Measurements from ENCODE around the gene CHMP4A. TPM values are rescaled to one million over a fixed set of nuclear protein-coding genes. Genes with fewer than 3 reads are reported as not detected.
"Not testable (repeated sequence)": the region's sequence is repeated elsewhere in the genome, so short reads cannot be mapped to it uniquely, and the experiment has no call there.

Gene CHMP4A
- total RNA-seq, 1 experiment from 2014 or later: 31.2 TPM

- Histone ChIP-seq H4K20me1 (ENCODE audit: insufficient read depth) (no peaks in the 10 kb centered on the region; the same call in 1 of the 2 replicates), H3F3A (ENCODE audit: insufficient read depth, low read depth) (no peaks in the 10 kb centered on the region), H3K9me3 (ENCODE audit: insufficient read depth, low read depth) (no peaks in the 10 kb centered on the region), H2AFZ (no peak overlapping the region), H3K36me3 (ENCODE audit: low read depth) (no peaks in the 10 kb centered on the region), H3K4me1 (replicated peaks; ENCODE audit: insufficient read depth) (0 out of 2 replicates have a peak, but pooled peaks cover 3% of the 10 kb centered on the region), H3K4me3 (no peak overlapping the region), H3K79me2 (ENCODE audit: low read depth) (peaks cover 8% of the 10 kb centered on the region; the same call in 1 of the 2 replicates), H3K4me2 (no peak overlapping the region), H3K27me3 (ENCODE audit: insufficient read depth, low read depth) (no peaks in the 10 kb centered on the region), H3K27ac (no peak overlapping the region), H3K9me2 (ENCODE audit: insufficient read depth) (no peaks in the 10 kb centered on the region)
- TF ChIP-seq CTCF (conservative IDR thresholded peaks at IDR 0.05) (no peak), EZH2 (IDR thresholded peaks at IDR 0.05; ENCODE audit: low read depth) (no peak)
- no TSS peak for BruUV-seq (replicated peaks)
- DNase-seq: no peak
- intact Hi-C loops (cut with micrococcal nuclease; ENCODE audit: unreplicated experiment): no loop called here
- ChIA-PET POLR2A (ENCODE audit: unreplicated experiment) (interaction anchor here (0.7 kb wide), 1 partner anchor 163 kb away, joined by 3 read pairs; no protein-coding TSS in a partner anchor), CTCF (interaction anchor here (0.7 kb wide), 1 partner anchor 80 kb away, joined by 10 read pairs; no protein-coding TSS in a partner anchor)
These were observed 6.2 kb upstream of the CHMP4A start for GRCh38 chr14:24219521-24219920.

DNA sequence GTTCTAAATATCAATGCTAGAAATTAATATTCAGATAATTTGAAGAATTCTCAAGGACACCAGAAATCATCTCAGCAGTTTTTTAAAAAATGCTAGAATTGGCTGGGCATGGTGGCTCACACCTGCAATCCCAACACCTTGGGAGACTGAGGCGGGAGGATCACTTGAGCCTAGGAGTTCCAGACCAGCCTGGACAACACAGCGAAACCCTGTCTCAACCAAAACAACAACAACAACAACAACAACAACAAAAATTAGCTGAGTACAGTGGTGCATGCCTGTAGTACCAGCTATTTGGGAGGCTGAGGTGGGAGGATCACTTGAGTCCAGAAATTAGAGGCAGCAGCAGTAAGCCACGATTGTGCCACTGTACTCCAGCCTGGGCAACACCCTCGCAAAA is 5.8 kb upstream of the CHMP4A start:
- peaks cover 1% of the 10 kb centered on the region; the same call in 1 of the 2 replicates for H3F3A ChIP-seq (ENCODE audit: insufficient read depth, low read depth)
- intact Hi-C loops (cut with micrococcal nuclease; ENCODE audit: unreplicated experiment): no loop called here
- 0 out of 2 replicates have a peak, but pooled peaks cover 3% of the 10 kb centered on the region for H3K79me2 ChIP-seq (ENCODE audit: low read depth)
- H3K4me3 ChIP-seq: no peak overlapping the region
- no peaks in the 10 kb centered on the region for H3K27me3 ChIP-seq (ENCODE audit: insufficient read depth, low read depth)
- H3K9me2 ChIP-seq (ENCODE audit: insufficient read depth): no peaks in the 10 kb centered on the region
- H2AFZ ChIP-seq: no peak overlapping the region
- H3K36me3 ChIP-seq (ENCODE audit: low read depth): no peaks in the 10 kb centered on the region
- CTCF ChIA-PET: interaction anchor here (0.7 kb wide), 1 partner anchor 80 kb away, joined by 10 read pairs; no protein-coding TSS in a partner anchor
- BruUV-seq (replicated peaks): no TSS peak
- 0 out of 2 replicates have a peak, but pooled peaks cover 4% of the 10 kb centered on the region for H3K4me1 ChIP-seq (replicated peaks; ENCODE audit: insufficient read depth)
- TF ChIP-seq EZH2 (IDR thresholded peaks at IDR 0.05; ENCODE audit: low read depth) (no peak), CTCF (conservative IDR thresholded peaks at IDR 0.05) (no peak)
- no peaks in the 10 kb centered on the region for H3K9me3 ChIP-seq (ENCODE audit: insufficient read depth, low read depth)
- H3K4me2 ChIP-seq: no peak overlapping the region
- POLR2A ChIA-PET (ENCODE audit: unreplicated experiment): no interaction called here
- no peaks in the 10 kb centered on the region; the same call in 1 of the 2 replicates for H4K20me1 ChIP-seq (ENCODE audit: insufficient read depth)
- H3K27ac ChIP-seq: no peak overlapping the region
- no peak for DNase-seq

DNA sequence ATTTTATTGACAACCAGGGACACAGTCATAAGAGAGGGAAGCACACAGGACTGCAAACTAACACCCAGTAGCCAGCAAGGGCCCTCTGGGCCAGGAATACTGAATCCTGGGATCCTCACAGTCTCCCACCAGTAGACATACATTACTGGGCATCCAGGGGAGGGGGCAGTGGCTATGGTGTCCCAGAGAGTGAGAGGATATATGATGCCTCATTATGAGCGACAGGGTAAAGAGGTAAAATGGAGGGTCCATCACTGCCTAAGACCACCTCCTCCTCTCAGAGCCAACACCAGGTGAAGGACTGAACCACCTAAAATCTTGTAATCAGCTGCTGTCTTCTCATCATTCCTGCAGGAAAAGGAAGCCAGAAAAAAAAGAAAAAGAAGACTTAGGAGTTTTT is 3.6 kb upstream of the CHMP4A start:
- H3K27ac ChIP-seq; H3K9me3 ChIP-seq (ENCODE audit: insufficient read depth, low read depth); H2AFZ ChIP-seq; H3K9me2 ChIP-seq (ENCODE audit: insufficient read depth); H3K4me2 ChIP-seq; H4K20me1 ChIP-seq (ENCODE audit: insufficient read depth); H3K79me2 ChIP-seq (ENCODE audit: low read depth); CTCF ChIA-PET; H3K4me3 ChIP-seq; H3K4me1 ChIP-seq (replicated peaks; ENCODE audit: insufficient read depth); H3K36me3 ChIP-seq (ENCODE audit: low read depth); BruUV-seq (replicated peaks); POLR2A ChIA-PET (ENCODE audit: unreplicated experiment); DNase-seq; intact Hi-C loops (cut with micrococcal nuclease; ENCODE audit: unreplicated experiment); H3K27me3 ChIP-seq (ENCODE audit: insufficient read depth, low read depth): not testable (repeated sequence)
- peaks cover 14% of the 10 kb centered on the region; the same call in 1 of the 2 replicates for H3F3A ChIP-seq (ENCODE audit: insufficient read depth, low read depth)

DNA sequence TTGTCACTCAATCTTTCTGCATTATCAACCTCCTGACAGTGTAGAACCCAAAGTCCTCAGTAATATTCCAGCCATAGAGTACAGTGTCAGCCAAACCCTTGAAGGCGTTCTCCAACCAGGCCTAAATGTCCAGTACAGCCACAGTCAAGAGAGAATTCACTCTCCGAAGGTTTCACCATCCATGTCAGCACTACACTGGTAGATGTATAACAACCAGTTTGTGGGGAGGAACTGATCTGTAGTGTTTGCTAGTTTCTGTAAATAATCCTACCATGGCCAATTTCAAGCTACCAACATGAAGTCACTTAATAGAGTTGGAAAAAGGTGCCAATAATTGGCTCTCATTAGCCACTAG is 3.0 kb upstream of the CHMP4A start:
- Histone ChIP-seq H3K9me3 (ENCODE audit: insufficient read depth, low read depth) (no peaks in the 10 kb centered on the region), H3K27me3 (ENCODE audit: insufficient read depth, low read depth) (no peaks in the 10 kb centered on the region), H3K9me2 (ENCODE audit: insufficient read depth) (no peaks in the 10 kb centered on the region), H3K79me2 (ENCODE audit: low read depth) (peaks cover 15% of the 10 kb centered on the region), H2AFZ (no peak overlapping the region), H3K27ac (no peak overlapping the region), H4K20me1 (ENCODE audit: insufficient read depth) (no peaks in the 10 kb centered on the region; the same call in 1 of the 2 replicates), H3K4me2 (peak overlapping the region; percentile 80), H3F3A (ENCODE audit: insufficient read depth, low read depth) (peaks cover 14% of the 10 kb centered on the region; the same call in 1 of the 2 replicates), H3K4me1 (replicated peaks; ENCODE audit: insufficient read depth) (peaks cover 10% of the 10 kb centered on the region; the same call in 1 of the 2 replicates), H3K4me3 (peak overlapping the region; percentile 73; the same call in 1 of the 2 replicates), H3K36me3 (ENCODE audit: low read depth) (no peaks in the 10 kb centered on the region)
- no peak for TF ChIP-seq EZH2 (IDR thresholded peaks at IDR 0.05; ENCODE audit: low read depth)
- TF ChIP-seq CTCF (conservative IDR thresholded peaks at IDR 0.05): no peak
- ChIA-PET POLR2A (ENCODE audit: unreplicated experiment) (interaction anchor here (0.7 kb wide), 1 partner anchor 84 kb away, joined by 3 read pairs; the partner anchor contains the start of genes DHRS1 and NOP9), CTCF (interaction anchor here (0.8 kb wide), 1 partner anchor 81 kb away, joined by 3 read pairs; no protein-coding TSS in a partner anchor)
- intact Hi-C loops (cut with micrococcal nuclease; ENCODE audit: unreplicated experiment): no loop called here
- BruUV-seq (replicated peaks): no TSS peak
- DNase-seq: no peak
